ENCODE measurements around the gene TRPM8.
"Not testable (repeated sequence)": the region's sequence is repeated elsewhere in the genome, so short reads cannot be mapped to it uniquely, and the experiment has no call there.

TRPM8 gene

DNA sequence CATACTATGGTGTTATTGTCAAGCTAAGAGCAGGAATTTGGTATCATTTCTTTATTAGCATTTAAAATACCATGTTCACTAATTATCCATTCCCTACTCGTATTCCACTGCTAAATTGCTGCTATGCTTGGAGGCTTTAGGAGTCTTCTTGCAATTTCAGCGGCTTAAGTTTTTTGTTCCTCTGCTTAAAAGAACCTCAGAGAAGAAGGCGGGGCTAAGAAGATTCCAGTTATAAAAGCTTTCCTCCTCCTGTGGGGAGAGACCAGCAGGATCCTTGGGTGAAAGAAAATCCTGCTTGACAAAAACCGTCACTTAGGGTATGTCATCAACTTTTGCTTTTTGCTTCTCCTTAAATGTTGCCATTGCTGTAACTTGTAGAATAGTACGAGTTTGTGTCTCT is at the start of gene TRPM8:
Gene TRPM8, plus strand, starts transcription at position 258 of the 400 bp plus-strand sequence. CDS start 9,165 bp downstream, outside the sequence.
- DNase-seq (ENCODE audit: low read depth, low spot score), result no peak

DNA sequence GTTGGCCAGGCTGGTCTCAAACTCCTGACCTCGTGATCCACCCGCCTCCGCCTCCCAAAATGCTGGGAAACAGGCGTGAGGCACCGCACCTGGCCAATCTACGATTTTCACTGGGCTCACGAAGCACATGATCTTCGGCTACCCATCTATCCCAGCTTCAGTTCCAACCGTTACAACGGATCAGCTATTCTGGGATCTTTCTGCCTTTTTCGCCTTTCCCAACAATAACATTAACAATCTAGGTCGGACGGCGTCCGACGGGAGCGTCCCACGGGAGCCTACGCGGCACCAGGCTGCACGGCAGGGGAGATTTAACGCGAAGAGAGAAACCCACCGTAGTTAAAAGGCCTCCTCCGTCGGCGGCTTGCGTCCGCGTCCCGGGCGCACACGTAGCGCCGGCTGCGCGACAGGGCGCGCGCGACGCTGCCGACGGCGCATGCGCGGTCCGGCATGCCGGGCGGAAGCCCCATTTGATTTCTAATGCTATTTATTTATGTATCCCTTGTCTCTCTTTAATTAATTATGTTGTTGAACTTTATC is 49.1 kb upstream of the TRPM8 start, which contains the start of gene MSL3B:
Gene MSL3B, minus strand, starts transcription at position 394 of the 540 bp plus-strand sequence.
- peak; percentile 18 for DNase-seq (ENCODE audit: low read depth, low spot score)

- no peak for DNase-seq (ENCODE audit: low read depth, low spot score)
Observed at GRCh38 chr2:233871432-233871831, 45.7 kb upstream of the TRPM8 start.

DNA sequence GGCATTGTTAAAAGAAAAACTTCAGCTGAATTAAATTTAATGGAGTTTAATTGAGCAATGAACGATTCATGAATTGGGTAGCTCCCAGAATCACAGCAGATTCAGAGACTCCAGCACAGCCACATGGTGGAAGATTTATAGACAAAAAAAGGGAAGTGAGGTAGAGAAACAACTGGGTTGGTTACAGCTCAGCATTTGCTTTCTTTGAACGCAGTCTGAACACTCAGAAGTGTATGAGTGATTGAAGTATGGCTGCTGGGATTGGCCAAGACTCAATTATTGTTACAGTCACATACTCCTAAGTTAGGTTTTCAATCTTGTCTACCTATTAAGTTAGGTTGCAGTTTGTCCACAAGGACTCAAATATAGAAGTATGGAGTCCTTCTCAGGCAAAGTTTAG is 45.0 kb upstream of the TRPM8 start:
- DNase-seq (ENCODE audit: low read depth, low spot score), result not testable (repeated sequence)

- DNase-seq (ENCODE audit: low read depth, low spot score), result no peak
Observed at GRCh38 chr2:233882353-233882752, 34.8 kb upstream of the TRPM8 start.

GRCh38 chr2:233892793-233893192 is 24.4 kb upstream of the TRPM8 start:
- no peak for DNase-seq (ENCODE audit: low read depth, low spot score)

- DNase-seq (ENCODE audit: low read depth, low spot score), result not testable (repeated sequence)
Observed at GRCh38 chr2:233896253-233896652, 20.9 kb upstream of the TRPM8 start.

GRCh38 chr2:233901367-233901766 is 15.8 kb upstream of the TRPM8 start:
- DNase-seq (ENCODE audit: low read depth, low spot score), result no peak

DNA sequence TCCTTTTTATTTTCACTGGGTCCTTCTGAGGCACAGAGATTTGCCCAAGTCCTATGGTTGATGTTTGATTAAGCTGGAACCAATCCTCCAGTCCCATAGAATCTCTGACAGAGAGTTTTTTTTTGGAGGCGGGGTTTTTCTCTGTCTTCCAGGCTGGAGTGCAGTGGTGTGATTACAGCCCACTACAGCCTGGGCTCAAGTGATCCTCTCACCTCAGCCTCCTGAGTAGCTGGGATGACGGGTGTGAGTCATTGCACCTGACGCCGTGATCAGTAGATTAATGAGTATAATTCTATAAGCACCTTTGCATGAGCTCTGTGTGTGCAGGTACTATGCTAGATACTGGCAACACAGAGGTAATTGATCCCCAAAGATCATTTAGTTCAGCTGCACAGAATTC is 15.3 kb upstream of the TRPM8 start:
- no peak for DNase-seq (ENCODE audit: low read depth, low spot score)

GRCh38 chr2:233905945-233906344 is 11.2 kb upstream of the TRPM8 start:
- no peak for DNase-seq (ENCODE audit: low read depth, low spot score)

DNA sequence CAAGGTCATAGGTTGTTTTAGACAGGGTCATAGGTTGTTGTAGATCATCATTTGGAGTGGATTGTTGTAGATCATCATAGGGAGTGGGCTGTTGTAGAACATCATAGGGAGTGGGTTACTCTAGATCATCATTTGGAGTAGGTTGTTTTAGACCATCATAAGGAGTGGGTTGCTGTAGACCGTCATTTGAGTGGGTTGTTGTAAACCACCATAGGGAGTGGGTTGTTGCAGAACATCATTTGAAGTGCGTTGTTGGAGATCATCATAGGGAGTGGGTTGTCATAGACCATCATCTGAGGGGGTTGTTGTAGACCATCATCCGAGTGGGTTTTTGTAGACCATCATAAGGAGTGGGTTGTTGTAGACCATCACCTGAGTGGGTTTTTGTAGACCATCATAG is 9.5 kb upstream of the TRPM8 start:
- no peak for DNase-seq (ENCODE audit: low read depth, low spot score)

DNA sequence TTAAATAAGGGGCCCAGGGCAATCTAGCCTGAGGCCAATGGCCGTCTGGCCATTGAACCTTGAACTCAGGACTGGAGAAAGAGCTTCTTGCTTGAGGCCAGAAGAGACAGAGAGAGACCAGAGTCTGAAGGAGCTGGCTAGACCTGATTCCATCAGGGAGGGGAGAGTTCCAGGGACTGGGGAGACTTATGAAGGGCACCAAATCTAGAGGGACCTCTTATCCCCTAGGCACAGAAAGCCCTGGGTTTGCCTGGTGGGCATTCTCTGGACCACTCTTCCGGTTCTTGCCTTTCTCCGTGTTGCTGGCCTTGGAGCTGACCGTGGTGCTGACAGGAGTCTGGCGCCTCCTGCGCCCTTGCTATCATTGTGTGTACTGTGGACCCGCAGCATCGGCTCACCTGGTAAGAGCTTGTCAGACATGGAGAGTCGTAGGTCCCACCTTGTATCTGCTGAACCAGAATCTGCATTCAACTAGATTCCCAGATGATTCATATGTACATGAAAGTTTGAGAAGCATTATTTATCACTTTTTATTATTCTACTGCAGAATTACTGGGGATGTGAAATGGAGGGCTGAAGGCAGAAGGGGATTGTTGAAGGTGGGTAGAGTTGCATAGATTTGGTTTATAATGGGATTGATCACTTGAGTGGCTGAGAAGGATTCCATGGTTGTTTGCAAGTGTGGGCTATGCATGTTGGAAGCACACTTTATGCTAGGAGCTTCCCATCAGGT is 4.3 kb upstream of the TRPM8 start:
- DNase-seq (ENCODE audit: low read depth, low spot score), result no peak

DNA sequence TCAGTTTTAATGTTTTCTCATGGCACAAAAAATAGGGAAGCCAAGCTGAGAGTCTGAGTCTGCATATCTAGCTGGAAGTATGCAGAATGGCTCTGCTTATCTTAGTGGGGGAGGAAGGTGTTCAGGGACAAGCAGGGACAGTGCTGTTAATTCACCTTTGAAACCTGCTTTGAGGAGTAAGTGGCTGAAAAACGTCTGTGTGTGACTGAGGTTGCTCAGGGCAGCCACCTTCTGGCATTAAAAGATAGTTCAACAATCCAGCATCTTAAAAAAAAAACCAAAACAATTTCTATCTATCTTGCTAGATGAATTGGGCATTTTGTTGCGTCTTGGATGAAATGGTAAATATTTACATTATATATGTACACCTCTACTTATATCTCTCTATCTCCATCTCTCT is 2.0 kb upstream of the TRPM8 start:
- DNase-seq (ENCODE audit: low read depth, low spot score), result no peak

DNA sequence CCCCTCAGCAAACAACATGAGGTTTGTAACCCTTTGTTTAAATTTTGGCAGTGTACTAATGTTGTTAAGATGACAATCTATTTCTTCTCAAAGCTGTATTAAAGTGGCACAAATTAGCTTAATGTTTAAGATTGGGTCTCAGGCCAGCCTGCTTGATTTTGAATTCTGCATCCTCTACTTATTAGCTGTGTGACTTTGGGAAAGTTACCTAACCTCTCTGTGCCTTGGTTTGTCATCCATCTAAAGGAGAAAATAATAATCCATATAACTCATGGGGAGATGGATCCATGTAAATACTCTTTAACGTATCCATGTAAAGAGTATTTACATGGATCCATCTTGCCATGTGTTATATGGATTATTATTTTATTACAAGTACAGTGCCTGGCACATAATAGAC is 2.1 kb downstream of the TRPM8 start:
- DNase-seq (ENCODE audit: low read depth, low spot score), result no peak

- no peak for DNase-seq (ENCODE audit: low read depth, low spot score)
Observed at GRCh38 chr2:233919938-233920337, 2.8 kb downstream of the TRPM8 start.

DNA sequence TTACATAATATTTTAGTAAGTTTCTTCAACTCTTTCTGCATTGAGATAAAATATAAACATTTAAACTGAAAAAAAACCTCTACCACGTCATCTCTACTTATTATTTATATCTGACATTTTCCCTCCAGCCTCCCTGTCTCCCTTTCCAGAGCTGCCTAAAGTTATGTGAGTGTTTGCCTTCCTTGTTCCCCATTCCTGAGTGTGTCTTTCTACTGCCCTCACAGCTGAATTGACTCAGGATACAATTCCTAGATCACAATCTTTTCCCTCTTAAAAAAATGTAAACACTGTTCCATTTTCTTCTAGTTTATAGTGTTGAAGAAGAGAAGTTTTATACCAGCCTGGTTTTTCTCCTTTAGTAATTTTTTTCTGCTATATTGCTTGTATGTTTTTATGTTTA is 5.3 kb downstream of the TRPM8 start:
- DNase-seq (ENCODE audit: low read depth, low spot score), result no peak

DNA sequence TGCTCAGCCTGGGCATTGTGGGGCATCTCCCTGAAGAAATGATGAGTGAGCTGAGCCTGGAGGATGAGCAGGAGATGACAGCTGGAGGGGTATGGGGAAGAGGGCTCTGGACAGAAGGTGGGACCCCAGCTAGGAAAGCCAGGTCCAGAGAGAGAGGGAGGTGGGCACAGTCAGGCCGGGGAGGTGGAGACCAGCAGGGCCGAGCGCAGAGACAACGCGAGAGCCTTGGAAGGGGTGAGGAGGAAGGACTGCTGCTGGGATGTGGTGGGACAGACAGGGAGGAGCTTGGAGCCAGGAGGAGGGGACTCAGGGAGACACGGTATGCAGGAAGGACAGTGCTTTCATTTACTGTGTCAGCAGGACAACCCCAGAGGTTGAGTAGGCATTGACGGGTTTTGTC is 8.2 kb downstream of the TRPM8 start:
- DNase-seq (ENCODE audit: low read depth, low spot score), result no peak

- DNase-seq (ENCODE audit: low read depth, low spot score), result no peak
Observed at GRCh38 chr2:233926806-233927205, 9.6 kb downstream of the TRPM8 start.

- DNase-seq (ENCODE audit: low read depth, low spot score), result no peak
Observed at GRCh38 chr2:233928594-233929351, 11.6 kb downstream of the TRPM8 start.

- DNase-seq (ENCODE audit: low read depth, low spot score), result no peak
Observed at GRCh38 chr2:233929352-233930022, 12.3 kb downstream of the TRPM8 start.

DNA sequence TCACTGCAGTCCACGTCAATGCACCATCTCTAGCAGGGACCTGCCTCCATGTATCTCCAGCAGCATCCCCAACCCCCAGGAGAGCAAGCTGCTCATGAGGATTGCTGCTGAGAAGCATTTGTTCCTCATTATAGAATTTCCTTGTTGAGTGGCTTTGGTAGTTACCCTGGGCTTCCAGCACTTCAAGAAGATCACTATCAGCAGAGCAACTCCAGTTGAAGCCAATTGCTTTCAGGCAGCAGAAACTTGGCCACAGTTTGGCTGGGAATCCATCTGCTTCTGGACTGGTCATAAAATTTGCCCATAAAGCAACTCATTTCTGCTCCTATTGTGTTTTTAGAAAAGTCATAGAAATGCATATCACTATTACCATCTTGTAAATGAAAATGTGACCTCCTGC is 17.4 kb downstream of the TRPM8 start:
- no peak for DNase-seq (ENCODE audit: low read depth, low spot score)

GRCh38 chr2:233935426-233935825 is 18.3 kb downstream of the TRPM8 start:
- no peak for DNase-seq (ENCODE audit: low read depth, low spot score)

Data from brain pericyte (primary cell).